Upper lobe of left lung (tissue), 6 donors: Measurements from ENCODE around the gene OR5L2. TPM values are rescaled to one million over a fixed set of nuclear protein-coding genes. Genes with fewer than 3 reads are reported as not detected.

Source experiments
- ATAC-seq, 2 donors: fragments of 200-7000 bp; cut with Tn5 transposase; one replicate each; pipeline ENCODE4 v1.9.1; 2022; ENCODE audit warnings: mild to moderate bottlenecking in 2 of 2, moderate library complexity in 2 of 2; ENCODE audit not compliant: low FRiP score in 2 of 2
- DNase-seq, 2 donors: peaks; one replicate each; pipeline ENCODE4 v3.0.0-alpha.2; 2019 to 2020
- H3K27ac ChIP-seq, 4 donors: fragments of 200-600 bp; sonication (generic); one replicate each; pipeline ENCODE4 v1.5.1; 2016 to 2019
- H3K27me3 ChIP-seq, 4 donors: fragments of 200-600 bp; sonication (generic); one replicate each; pipeline ENCODE4 v1.5.1; 2017 to 2019
- H3K36me3 ChIP-seq, 4 donors: fragments of 200-600 bp; sonication (generic); one replicate each; pipeline ENCODE4 v1.5.1; 2016 to 2019
- H3K4me1 ChIP-seq, 4 donors: fragments of 200-600 bp; sonication (generic); one replicate each; pipeline ENCODE4 v1.5.1; 2018 to 2019
- H3K4me3 ChIP-seq, 4 donors: fragments of 200-600 bp; sonication (generic); one replicate each; pipeline ENCODE4 v1.5.1; 2017 to 2019; ENCODE audit warnings: mild to moderate bottlenecking in 2 of 4, moderate library complexity in 1 of 4
- H3K9me3 ChIP-seq, 4 donors: fragments of 200-600 bp; sonication (generic); one replicate each; pipeline ENCODE4 v1.5.1; 2018 to 2019
- CTCF ChIP-seq, 6 experiments: fragments of 450-650 bp in 4 of 6; fragments of 200-600 bp in 2 of 6; sonication (generic) in 2 of 6; IDR thresholded peaks; one replicate each; pipeline ENCODE4 v1.5.1; 2016 to 2019; ENCODE audit warnings: antibody characterized with exemption in 6 of 6
- EP300 ChIP-seq, 4 donors: sonication (generic); formaldehyde crosslinking; IDR thresholded peaks; one replicate each; pipeline ENCODE4 v1.5.1; 2017; ENCODE audit warnings: antibody characterized with exemption in 4 of 4, control low read depth in 2 of 4
- POLR2A ChIP-seq, 4 donors: fragments of 450-650 bp; IDR thresholded peaks; one replicate each; pipeline ENCODE4 v1.5.1; 2016 to 2017; ENCODE audit warnings: antibody characterized with exemption in 4 of 4, mild to moderate bottlenecking in 2 of 4
- POLR2AphosphoS5 ChIP-seq, 2 donors: sonication (generic); formaldehyde crosslinking; IDR thresholded peaks; one replicate each; pipeline ENCODE4 v1.5.1; 2017; ENCODE audit warnings: antibody characterized with exemption in 2 of 2
- WGBS, 2 donors: methylation state at CpG; one replicate each; pipeline ENCODE4 v1.1.5; 2017 to 2018; 5-methylcytosine and 5-hydroxymethylcytosine counted together
- total RNA-seq, 6 donors: library from RNA; depleted of rRNA in 4 of 6; stranded (reverse); fragments of >200 nt in 4 of 6; gene quantifications; one replicate each; pipeline versions ENCODE4 v1.1.0 to v1.2.1, GENCODE V29; 2016 to 2021
- donor health status: DM: no; HTN: no; CAD: no; lungs with moderate emphysema.
- donor health status: DM: no; HTN: yes; CAD: no; lungs with severe emphysema.

Gene OR5L2
- total RNA-seq, 6 donors from 2014 or later: not detected

- Histone ChIP-seq H3K4me1 (no peaks in the 10 kb centered on the region), H3K27ac (no peak within 1 kb of the TSS), H3K9me3 (peaks cover 0 to 11% (median 0%) of the 10 kb centered on the region in 4 donors), H3K36me3 (no peaks in the 10 kb centered on the region), H3K27me3 (no peaks in the 10 kb centered on the region), H3K4me3 (no peak within 1 kb of the TSS)
- no peak for TF ChIP-seq EP300 (IDR thresholded peaks at IDR 0.05)
- TF ChIP-seq POLR2AphosphoS5 (IDR thresholded peaks at IDR 0.05): no peak
- TF ChIP-seq POLR2A (IDR thresholded peaks at IDR 0.05): no peak
- TF ChIP-seq CTCF (IDR thresholded peaks at IDR 0.05): no peak
- WGBS, 2 donors: 90 to 97% methylated on average over 1 of the region's 1 CpG
- ATAC-seq (no peak), DNase-seq (no peak)
Measured at GRCh38 chr11:55811067-55811466, 16.0 kb upstream of the OR5L2 start, which contains the start of gene OR5L1. Gene OR5L1, plus strand, starts transcription at chr11:55811367. Its CDS starts 100 bp downstream, at chr11:55811467.

- DNase-seq (no peak), ATAC-seq (no peak)
- TF ChIP-seq POLR2AphosphoS5 (IDR thresholded peaks at IDR 0.05) (no peak), POLR2A (IDR thresholded peaks at IDR 0.05) (no peak), CTCF (IDR thresholded peaks at IDR 0.05) (no peak), EP300 (IDR thresholded peaks at IDR 0.05) (no peak)
- Histone ChIP-seq H3K4me3 (no peak within 1 kb of the TSS), H3K27me3 (no peaks in the 10 kb centered on the region), H3K27ac (no peak within 1 kb of the TSS), H3K9me3 (no peaks in the 10 kb centered on the region), H3K36me3 (no peaks in the 10 kb centered on the region), H3K4me1 (no peaks in the 10 kb centered on the region)
- 80 to 86% methylated on average over 5 of the region's 5 CpGs for WGBS, 2 donors
Measured at GRCh38 chr11:55819330-55819729, 7.7 kb upstream of the OR5L2 start, which contains the start of gene OR5D18. Gene OR5D18, plus strand, starts transcription at chr11:55819630. Its CDS starts 0 bp downstream, at chr11:55819630.

GRCh38 chr11:55838452-55838851 is 11.4 kb downstream of the OR5L2 start, which contains the start of gene OR5D16:
Gene OR5D16, plus strand, starts transcription at chr11:55838752. Its CDS starts 0 bp downstream, at chr11:55838752.
- no peak for DNase-seq
- no peaks in the 10 kb centered on the region for H3K27me3 ChIP-seq
- no peak within 1 kb of the TSS for H3K4me3 ChIP-seq
- no peaks in the 10 kb centered on the region for H3K4me1 ChIP-seq
- H3K27ac ChIP-seq: no peak within 1 kb of the TSS
- H3K36me3 ChIP-seq: no peaks in the 10 kb centered on the region
- 29 to 40% methylated on average over 3 of the region's 3 CpGs for WGBS, 2 donors
- no peaks in the 10 kb centered on the region for H3K9me3 ChIP-seq
- ATAC-seq: no peak
- no peak for TF ChIP-seq EP300 (IDR thresholded peaks at IDR 0.05)
- no peak for TF ChIP-seq POLR2A (IDR thresholded peaks at IDR 0.05)
- no peak for TF ChIP-seq CTCF (IDR thresholded peaks at IDR 0.05)
- no peak for TF ChIP-seq POLR2AphosphoS5 (IDR thresholded peaks at IDR 0.05)

- TF ChIP-seq EP300 (IDR thresholded peaks at IDR 0.05) (no peak), CTCF (IDR thresholded peaks at IDR 0.05) (no peak), POLR2A (IDR thresholded peaks at IDR 0.05) (no peak), POLR2AphosphoS5 (IDR thresholded peaks at IDR 0.05) (no peak)
- H3K4me3 ChIP-seq: no peak overlapping the region
- no peak overlapping the region for H3K27ac ChIP-seq
- H3K4me1 ChIP-seq: no peaks in the 10 kb centered on the region
- H3K36me3 ChIP-seq: no peaks in the 10 kb centered on the region
- ATAC-seq (no peak), DNase-seq (no peak)
- no peaks in the 10 kb centered on the region for H3K9me3 ChIP-seq
- no peaks in the 10 kb centered on the region for H3K27me3 ChIP-seq
- WGBS, 2 donors: 45 to 50% methylated on average over 2 of the region's 2 CpGs
Measured at GRCh38 chr11:55847453-55847852, 20.4 kb downstream of the OR5L2 start.

- no peaks in the 10 kb centered on the region for H3K27me3 ChIP-seq
- H3K4me1 ChIP-seq: no peaks in the 10 kb centered on the region
- H3K36me3 ChIP-seq: no peaks in the 10 kb centered on the region
- no peak overlapping the region for H3K27ac ChIP-seq
- DNase-seq: no peak
- H3K4me3 ChIP-seq: no peak overlapping the region
- no peak for ATAC-seq
- no peaks in the 10 kb centered on the region for H3K9me3 ChIP-seq
- TF ChIP-seq POLR2A (IDR thresholded peaks at IDR 0.05) (no peak), CTCF (IDR thresholded peaks at IDR 0.05) (no peak), POLR2AphosphoS5 (IDR thresholded peaks at IDR 0.05) (no peak), EP300 (IDR thresholded peaks at IDR 0.05) (no peak)
Measured at GRCh38 chr11:55849037-55849436, 22.0 kb downstream of the OR5L2 start.
